IMR-90 (cell line): Measurements from ENCODE around the gene USP36.

Source experiments
- CEBPB ChIP-seq: IDR thresholded peaks from 2 replicates; pipeline ENCODE4 v1.6.1; 2012; ENCODE audit warnings: low read depth, low read length, improper control_type of control experiment
- CHD1 ChIP-seq: IDR thresholded peaks from 2 replicates; pipeline ENCODE4 v1.6.1; 2012; ENCODE audit warnings: low read depth, low read length, improper control_type of control experiment
- CTCF ChIP-seq: conservative IDR thresholded peaks from 2 replicates; pipeline ENCODE4 v1.5.1; 2012; ENCODE audit warnings: mild to moderate bottlenecking, low read depth, low read length, improper control_type of control experiment
- FOS ChIP-seq: fragments of 150-350 bp; IDR thresholded peaks from 2 replicates; pipeline ENCODE4 v1.6.1; 2016; ENCODE audit warnings: low read depth, low read length
- MAFK ChIP-seq: IDR thresholded peaks from 2 replicates; pipeline ENCODE4 v1.6.1; 2012; ENCODE audit warnings: low read depth, low read length, improper control_type of control experiment
- MXI1 ChIP-seq: IDR thresholded peaks from 2 replicates; pipeline ENCODE4 v1.6.1; 2012; ENCODE audit warnings: low read depth, mild to moderate bottlenecking, low read length, moderate library complexity, borderline replicate concordance
- POLR2A ChIP-seq: IDR thresholded peaks from 2 replicates; pipeline ENCODE4 v1.6.1; 2012; ENCODE audit warnings: mild to moderate bottlenecking, low read depth, low read length
- RAD21 ChIP-seq: IDR thresholded peaks from 2 replicates; pipeline ENCODE4 v1.6.1; 2012; ENCODE audit warnings: low read length, improper control_type of control experiment
- RCOR1 ChIP-seq: IDR thresholded peaks from 2 replicates; pipeline ENCODE4 v1.6.1; 2012; ENCODE audit warnings: mild to moderate bottlenecking, low read length, improper control_type of control experiment; ENCODE audit not compliant: insufficient replicate concordance
- RFX5 ChIP-seq: IDR thresholded peaks from 2 replicates; pipeline ENCODE4 v1.8.0; 2012; ENCODE audit warnings: low read depth, mild to moderate bottlenecking, low read length, moderate library complexity
- USF2 ChIP-seq: fragments of 150-350 bp; IDR thresholded peaks from 2 replicates; pipeline ENCODE4 v1.6.1; 2017; ENCODE audit warnings: mild to moderate bottlenecking, antibody characterized with exemption, low read length, low read depth
- TF ChIP-seq, protein P1 (sequence below): fragments of 150-350 bp; IDR thresholded peaks from 2 replicates; pipeline ENCODE4 v1.6.1; 2016; ENCODE audit warnings: low read depth, mild to moderate bottlenecking, low read length, moderate library complexity, borderline replicate concordance

- no peak for TF ChIP-seq CTCF
- TF ChIP-seq POLR2A, result no peak
- no peak for TF ChIP-seq USF2
- TF ChIP-seq CHD1, result no peak
- TF ChIP-seq RCOR1, result no peak
- no peak for TF ChIP-seq CEBPB
- no peak for TF ChIP-seq RFX5
- no peak for TF ChIP-seq MAFK
- TF ChIP-seq, protein P1, sequence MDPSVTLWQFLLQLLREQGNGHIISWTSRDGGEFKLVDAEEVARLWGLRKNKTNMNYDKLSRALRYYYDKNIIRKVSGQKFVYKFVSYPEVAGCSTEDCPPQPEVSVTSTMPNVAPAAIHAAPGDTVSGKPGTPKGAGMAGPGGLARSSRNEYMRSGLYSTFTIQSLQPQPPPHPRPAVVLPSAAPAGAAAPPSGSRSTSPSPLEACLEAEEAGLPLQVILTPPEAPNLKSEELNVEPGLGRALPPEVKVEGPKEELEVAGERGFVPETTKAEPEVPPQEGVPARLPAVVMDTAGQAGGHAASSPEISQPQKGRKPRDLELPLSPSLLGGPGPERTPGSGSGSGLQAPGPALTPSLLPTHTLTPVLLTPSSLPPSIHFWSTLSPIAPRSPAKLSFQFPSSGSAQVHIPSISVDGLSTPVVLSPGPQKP, result no peak
- TF ChIP-seq FOS, result no peak
- TF ChIP-seq RAD21, result no peak
- TF ChIP-seq MXI1, result no peak
Measured at GRCh38 chr17:78815696-78816095, 24.9 kb downstream of the USP36 start.
